IMR-90 (cell line): ENCODE data around the gene HHIPL1. TPM values are rescaled to one million over a fixed set of nuclear protein-coding genes. Genes with fewer than 3 reads are reported as not detected.

Experiments used
- ATAC-seq: fragments of 200-7000 bp; cut with Tn5 transposase; 2 replicates; pipeline ENCODE4 v1.9.1; 2020; ENCODE audit warnings: low read depth, mild to moderate bottlenecking, moderate library complexity
- BruUV-seq: library from RNA; stranded (reverse); fragments of 400-500 nt; replicated peaks from 2 replicates; lab custom pipeline; 2021; lab: Mats Ljungman, UMichigan
- CTCF ChIA-PET: fragments of 300-600 bp; formaldehyde crosslinking; extraction: SDS; loops from one replicate; lab custom pipeline; 2021; ENCODE audit warnings: antibody characterized with exemption; lab: Yijun Ruan, JAX
- POLR2A ChIA-PET: fragments of 300-600 bp; sonication (Branson Sonifier 250); formaldehyde crosslinking; loops from one replicate; lab custom pipeline; 2022; ENCODE audit warnings: antibody characterized with exemption; ENCODE audit not compliant: unreplicated experiment; lab: Charles Lee
- DNase-seq: peaks from one replicate; pipeline ENCODE4 v3.0.0; 2013
- H2AFZ ChIP-seq: replicated peaks from 2 replicates; pipeline ENCODE3; 2013; ENCODE audit warnings: low read length, mild to moderate bottlenecking; ENCODE audit not compliant: poor library complexity
- H2AK5ac ChIP-seq: 2 replicates; pipeline ENCODE4 v1.6.1; 2013; ENCODE audit warnings: low read depth, low read length, inconsistent platforms
- H2AK9ac ChIP-seq: replicated peaks from 2 replicates; pipeline ENCODE3; 2013; ENCODE audit warnings: mild to moderate bottlenecking, low read depth, low read length, moderate library complexity; ENCODE audit not compliant: poor library complexity
- H2BK120ac ChIP-seq: 2 replicates; pipeline ENCODE4 v1.6.1; 2013; ENCODE audit warnings: low read depth, low read length, inconsistent platforms
- H2BK15ac ChIP-seq: 3 replicates; pipeline ENCODE4 v1.6.1; 2013; ENCODE audit warnings: low read depth, low read length, inconsistent platforms
- H2BK20ac ChIP-seq: 2 replicates; pipeline ENCODE4 v1.6.1; 2013; ENCODE audit warnings: low read depth, mild to moderate bottlenecking, inconsistent platforms, low read length, moderate library complexity
- H2BK5ac ChIP-seq: 2 replicates; pipeline ENCODE4 v1.6.1; 2013; ENCODE audit warnings: mild to moderate bottlenecking, low read depth, low read length, inconsistent platforms; ENCODE audit not compliant: poor library complexity, severe bottlenecking
- H3K14ac ChIP-seq: replicated peaks from 2 replicates; pipeline ENCODE4 v1.6.1; 2013; ENCODE audit warnings: low read depth, low read length, inconsistent platforms
- H3K18ac ChIP-seq: 2 replicates; pipeline ENCODE4 v1.6.1; 2013; ENCODE audit warnings: low read depth, low read length, control low read depth
- H3K23ac ChIP-seq: 2 replicates; pipeline ENCODE4 v1.6.1; 2013; ENCODE audit warnings: low read depth, low read length, inconsistent platforms
- H3K27ac ChIP-seq: 2 replicates; pipeline ENCODE4 v1.5.1; 2013; ENCODE audit warnings: mild to moderate bottlenecking, control low read depth, low read length; ENCODE audit not compliant: insufficient read depth
- H3K27me3 ChIP-seq: 2 replicates; pipeline ENCODE4 v1.6.1; 2013; ENCODE audit warnings: low read length; ENCODE audit not compliant: control insufficient read depth, insufficient read depth
- H3K36me3 ChIP-seq: 2 replicates; pipeline ENCODE4 v1.6.1; 2013; ENCODE audit warnings: low read length, mixed read lengths; ENCODE audit not compliant: control insufficient read depth, insufficient read depth
- H3K4ac ChIP-seq: 2 replicates; pipeline ENCODE4 v1.6.1; 2013; ENCODE audit warnings: low read depth, low read length, inconsistent platforms
- H3K4me1 ChIP-seq: 2 replicates; pipeline ENCODE4 v1.6.1; 2013; ENCODE audit warnings: low read length, mixed read lengths; ENCODE audit not compliant: control insufficient read depth, insufficient read depth
- H3K4me2 ChIP-seq: 2 replicates; pipeline ENCODE4 v1.6.1; 2013; ENCODE audit warnings: low read depth, mild to moderate bottlenecking, control low read depth, low read length, moderate library complexity
- H3K4me3 ChIP-seq: 2 replicates; pipeline ENCODE4 v1.5.1; 2013; ENCODE audit warnings: low read depth, mild to moderate bottlenecking, control low read depth, low read length, moderate library complexity; ENCODE audit not compliant: insufficient read depth
- H3K56ac ChIP-seq: 2 replicates; pipeline ENCODE4 v1.6.1; 2013; ENCODE audit warnings: low read length, inconsistent platforms; ENCODE audit not compliant: insufficient read depth; ENCODE audit errors: extremely low read depth
- H3K79me1 ChIP-seq, 2 experiments: 2 replicates each; pipeline ENCODE4 v1.6.1; 2013; ENCODE audit warnings: low read length in 2 of 2, inconsistent platforms in 1 of 2, low read depth in 1 of 2
- H3K9ac ChIP-seq: 2 replicates; pipeline ENCODE4 v1.6.1; 2013; ENCODE audit warnings: low read depth, low read length, control low read depth
- H3K9me1 ChIP-seq: 2 replicates; pipeline ENCODE4 v1.6.1; 2013; ENCODE audit warnings: low read length, inconsistent platforms; ENCODE audit not compliant: insufficient read depth
- H3K9me3 ChIP-seq: 2 replicates; pipeline ENCODE4 v1.6.1; 2013; ENCODE audit warnings: low read length; ENCODE audit not compliant: control insufficient read depth, insufficient read depth
- H4K20me1 ChIP-seq: 2 replicates; pipeline ENCODE4 v1.6.1; 2013; ENCODE audit warnings: low read length, inconsistent platforms; ENCODE audit not compliant: insufficient read depth
- H4K5ac ChIP-seq: 2 replicates; pipeline ENCODE4 v1.6.1; 2013; ENCODE audit warnings: mild to moderate bottlenecking, low read depth, low read length, control low read depth
- H4K8ac ChIP-seq, 2 experiments: 2 replicates each; pipeline ENCODE4 v1.6.1; 2013; ENCODE audit warnings: low read depth in 2 of 2, low read length in 2 of 2, control low read depth in 1 of 2, inconsistent platforms in 1 of 2
- H4K91ac ChIP-seq: 2 replicates; pipeline ENCODE4 v1.6.1; 2013; ENCODE audit warnings: low read depth, low read length, inconsistent platforms; ENCODE audit not compliant: insufficient read depth
- RCOR1 ChIP-seq: IDR thresholded peaks from 2 replicates; pipeline ENCODE4 v1.6.1; 2012; ENCODE audit warnings: mild to moderate bottlenecking, low read length, improper control_type of control experiment; ENCODE audit not compliant: insufficient replicate concordance
- WGBS, 2 experiments: methylation state at CpG; one replicate each; pipeline versions ENCODE4 v1.1.5 to v1.1.7; 2013; ENCODE audit warnings: missing lambda C conversion rate in 2 of 2; ENCODE audit not compliant: insufficient read length in 1 of 2; ENCODE audit errors: extremely low coverage in 2 of 2; 5-methylcytosine and 5-hydroxymethylcytosine counted together
- dilution Hi-C: fragments of 300-500 bp; cut with HindIII; formaldehyde crosslinking; loops from one replicate; pipeline ENCODE4 v1.14.3; 2018; ENCODE audit warnings: low sequenced_read_pairs; ENCODE audit not compliant: unreplicated experiment
- in situ Hi-C: fragments of 300-500 bp; cut with MboI; formaldehyde crosslinking; loops from 3 replicates; pipeline ENCODE4 v1.14.3; 2019; ENCODE audit warnings: low sequenced_read_pairs, inconsistent platforms, mixed read lengths
- intact Hi-C: fragments of 100-400 bp; cut with micrococcal nuclease; formaldehyde crosslinking; loops from 2 replicates; pipeline ENCODE4 v1.10.0; 2022
- polyA plus RNA-seq, 3 experiments: library from polyadenylated mRNA; depleted of rRNA; stranded (reverse); fragments of >200 nt; gene quantifications; 2 replicates each; pipeline ENCODE4 v1.2.3, GENCODE V29; 2012; ENCODE audit warnings: low replicate concordance in 1 of 3
- total RNA-seq: library from RNA; depleted of rRNA; stranded (reverse); fragments of >200 nt; gene quantifications from 2 replicates; pipeline ENCODE4 v1.2.3, GENCODE V29; 2012

Gene HHIPL1
- total and polyA plus RNA-seq, 2 of the 4 experiments (the other 2 are of a cell fraction): 0.65 to 0.72 TPM

- Histone ChIP-seq H3K4me3 (no peak overlapping the region), H3K9me1 (no peaks in the 10 kb centered on the region), H2BK5ac (no peak overlapping the region), H3K9ac (no peak overlapping the region), H2AK5ac (no peak overlapping the region), H3K27me3 (peaks cover 17% of the 10 kb centered on the region), H3K27ac (no peak overlapping the region), H4K8ac (no peak overlapping the region), H3K79me1 (no peaks in the 10 kb centered on the region), H3K18ac (no peak overlapping the region), H3K4ac (no peak overlapping the region), H3K9me3 (peaks cover 8% of the 10 kb centered on the region), H2BK120ac (no peak overlapping the region), H4K5ac (no peak overlapping the region), H2AFZ (no peak overlapping the region), H2BK20ac (no peak overlapping the region), H3K56ac (no peak overlapping the region), H3K14ac (no peak overlapping the region), H3K36me3 (no peaks in the 10 kb centered on the region), H4K20me1 (no peaks in the 10 kb centered on the region), H3K4me2 (no peak overlapping the region), H2BK15ac (no peak overlapping the region), H3K23ac (no peak overlapping the region; the same call in 1 of the 2 replicates), H2AK9ac (no peak overlapping the region), H4K91ac (no peak overlapping the region), H3K4me1 (no peaks in the 10 kb centered on the region)
- in situ Hi-C loops: no loop called here
- ATAC-seq (no peak; the same call in 1 of the 2 replicates), DNase-seq (no peak)
- CTCF ChIA-PET: no interaction called here
- BruUV-seq: no TSS peak
- intact Hi-C loops: no loop called here
- TF ChIP-seq RCOR1: no peak
- POLR2A ChIA-PET: no interaction called here
- WGBS, 2 experiments: 100% methylated on average over 1 of the region's 5 CpGs; no CpG with 5 or more reads in 1 of the 2 experiments
- dilution Hi-C loops: no loop called here
Observed at GRCh38 chr14:99698642-99699041, 53.7 kb downstream of the HHIPL1 start.
